ENCODE data around the gene CAVIN1.
"Not testable (repeated sequence)": the region's sequence is repeated elsewhere in the genome, so short reads cannot be mapped to it uniquely, and the experiment has no call there.

The CAVIN1 gene

DNA sequence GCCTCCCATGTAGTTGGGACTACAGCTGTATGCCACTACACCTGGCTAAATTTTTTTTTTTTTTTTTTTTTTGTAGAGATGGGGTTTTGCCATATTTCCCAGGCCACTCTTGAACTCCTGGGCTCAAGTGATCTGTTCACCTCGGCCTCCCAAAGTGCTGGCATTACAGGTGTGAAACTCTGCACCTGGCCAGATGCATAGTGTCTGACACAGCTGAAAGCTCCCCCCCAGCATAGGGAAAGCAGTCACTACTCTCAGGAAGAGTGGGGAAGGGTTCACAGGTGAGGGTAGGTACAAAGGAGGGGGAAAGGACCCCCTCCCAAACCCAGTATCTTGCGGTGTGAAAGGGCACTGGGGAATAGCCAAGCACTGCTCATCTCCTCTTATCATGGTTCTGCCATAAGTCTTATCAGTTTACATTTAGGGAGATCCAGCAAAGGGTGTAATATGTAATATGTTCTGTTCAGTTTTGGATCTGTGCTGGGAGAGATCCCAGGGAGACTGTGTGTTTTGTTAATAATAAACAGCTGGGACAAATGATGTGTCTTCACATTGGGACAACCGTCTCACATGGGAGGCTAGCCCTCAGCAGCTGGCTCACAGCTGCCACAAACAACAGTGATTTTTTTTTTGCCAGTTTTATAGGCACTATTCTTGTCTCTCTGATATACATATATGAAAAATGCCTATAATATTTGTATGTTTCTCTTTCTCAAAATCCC lies 6.8 kb upstream of the CAVIN1 start:
- DNase-seq (ENCODE audit: low spot score) = no peak

DNA sequence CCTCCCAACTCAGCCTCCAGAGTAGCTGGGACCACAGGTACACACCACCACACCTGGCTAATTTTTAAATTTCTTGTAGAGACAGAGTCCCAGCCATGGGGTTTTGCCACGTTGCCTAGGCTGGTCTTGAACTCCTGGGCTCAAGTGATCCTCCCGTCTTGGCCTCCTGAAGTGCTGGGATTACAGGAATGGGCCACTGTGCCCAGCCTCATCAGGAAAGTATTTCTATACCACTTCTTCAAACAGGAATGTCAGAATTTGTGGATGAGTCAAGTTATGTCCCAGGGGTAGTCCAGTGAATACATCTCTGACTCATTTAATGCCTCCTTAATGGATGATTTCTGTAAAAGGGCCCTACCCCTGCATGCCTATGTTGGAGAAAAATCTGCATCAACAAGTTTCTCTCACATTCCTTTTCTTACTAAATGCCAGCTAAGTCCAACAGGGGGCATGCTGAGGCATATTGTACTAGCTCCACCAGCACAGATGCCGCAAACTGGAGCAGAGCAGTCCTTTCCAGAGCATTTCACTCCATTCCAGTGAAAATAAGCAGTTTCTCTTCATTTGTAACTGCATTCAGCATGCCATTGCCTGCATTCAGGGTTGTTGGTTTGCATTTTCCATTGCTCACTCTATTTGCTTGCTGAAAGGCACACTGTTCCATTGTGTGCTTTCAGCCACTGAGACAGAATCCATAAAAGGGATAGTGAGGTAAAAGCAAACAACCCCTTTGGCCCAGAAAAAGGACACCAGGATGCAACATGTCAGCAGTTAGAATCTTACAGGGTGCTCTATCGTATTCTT lies 5.3 kb upstream of the CAVIN1 start:
- DNase-seq (ENCODE audit: low spot score) = peak; percentile 83

DNA sequence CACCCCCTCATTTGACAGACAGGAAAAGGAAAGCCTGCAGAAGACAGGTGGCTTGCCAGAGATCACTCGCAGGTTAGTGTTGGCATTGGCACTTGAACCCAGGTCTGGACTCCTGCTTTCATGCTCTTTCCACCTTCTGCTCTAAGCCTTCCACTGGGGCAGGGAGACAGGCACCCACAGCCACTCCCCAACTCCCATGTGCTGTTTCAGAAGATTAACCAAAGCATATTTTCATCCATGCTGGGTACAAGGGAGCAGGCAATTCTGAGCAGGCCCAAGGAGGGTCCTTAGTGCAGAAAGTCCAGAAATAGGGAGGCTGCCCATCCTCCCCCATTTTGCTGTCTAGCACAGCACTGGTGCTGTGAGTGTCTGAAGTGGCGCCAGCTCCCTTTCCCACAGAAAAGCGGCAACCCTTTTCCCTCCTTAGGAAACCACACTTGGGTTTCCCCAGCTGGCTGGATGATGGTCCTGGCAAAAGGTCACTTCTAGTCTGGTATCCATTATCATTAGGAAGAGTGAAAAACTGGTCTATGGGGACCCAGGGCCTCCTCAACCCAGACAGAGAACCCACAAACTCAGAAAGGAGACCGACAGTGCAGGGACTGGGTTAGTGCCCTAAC lies 2.0 kb upstream of the CAVIN1 start:
- DNase-seq (ENCODE audit: low spot score) = no peak

DNA sequence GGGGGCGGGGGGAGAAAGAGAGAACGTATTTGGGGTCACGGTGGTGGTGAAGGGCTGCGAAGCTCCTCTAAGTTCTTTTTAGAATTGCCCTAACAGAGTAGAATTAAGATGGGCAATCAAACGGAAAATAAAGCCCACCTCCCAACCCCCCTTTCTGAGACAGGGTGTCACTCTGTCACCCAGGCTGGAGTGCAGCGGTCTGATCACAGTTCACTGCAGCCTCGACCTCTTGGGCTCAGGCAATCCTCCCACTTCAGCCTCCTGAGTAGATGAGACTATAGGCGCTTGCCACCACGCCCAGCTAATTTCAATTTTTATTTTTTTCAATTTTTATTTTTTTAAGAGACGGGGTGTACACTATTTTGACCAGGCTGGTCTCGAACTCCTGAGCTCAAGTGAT lies 710 bp upstream of the CAVIN1 start:
- DNase-seq (ENCODE audit: low spot score) = no peak

DNA sequence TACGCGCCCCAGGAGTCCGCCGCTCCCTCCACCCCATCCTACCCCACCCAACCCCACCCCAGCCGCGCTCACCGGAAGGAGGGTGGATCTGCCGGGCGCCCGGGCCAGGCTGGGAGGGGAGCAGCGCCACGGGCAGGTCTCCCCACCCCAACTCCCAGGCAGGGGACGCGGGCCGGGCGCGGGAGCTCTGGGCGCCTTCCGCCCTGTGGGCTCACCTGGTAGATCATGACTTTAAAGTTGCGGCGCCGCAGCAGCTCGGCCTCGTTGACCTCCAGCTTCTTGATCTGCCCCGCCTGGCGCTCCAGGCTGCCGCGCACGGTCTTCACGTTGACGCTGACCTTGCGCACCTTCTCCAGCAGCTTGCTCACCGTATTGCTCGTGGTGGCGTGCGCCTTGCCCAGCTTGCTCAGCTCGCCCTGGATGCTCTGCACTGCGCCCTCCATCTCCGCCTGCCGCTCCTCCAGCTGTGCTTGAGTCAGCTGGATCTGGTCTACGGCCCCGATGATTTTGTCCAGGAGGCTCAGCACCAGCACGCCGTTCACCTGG lies 571 bp downstream of the CAVIN1 start:
- DNase-seq (ENCODE audit: low spot score) = peak; percentile 74

DNA sequence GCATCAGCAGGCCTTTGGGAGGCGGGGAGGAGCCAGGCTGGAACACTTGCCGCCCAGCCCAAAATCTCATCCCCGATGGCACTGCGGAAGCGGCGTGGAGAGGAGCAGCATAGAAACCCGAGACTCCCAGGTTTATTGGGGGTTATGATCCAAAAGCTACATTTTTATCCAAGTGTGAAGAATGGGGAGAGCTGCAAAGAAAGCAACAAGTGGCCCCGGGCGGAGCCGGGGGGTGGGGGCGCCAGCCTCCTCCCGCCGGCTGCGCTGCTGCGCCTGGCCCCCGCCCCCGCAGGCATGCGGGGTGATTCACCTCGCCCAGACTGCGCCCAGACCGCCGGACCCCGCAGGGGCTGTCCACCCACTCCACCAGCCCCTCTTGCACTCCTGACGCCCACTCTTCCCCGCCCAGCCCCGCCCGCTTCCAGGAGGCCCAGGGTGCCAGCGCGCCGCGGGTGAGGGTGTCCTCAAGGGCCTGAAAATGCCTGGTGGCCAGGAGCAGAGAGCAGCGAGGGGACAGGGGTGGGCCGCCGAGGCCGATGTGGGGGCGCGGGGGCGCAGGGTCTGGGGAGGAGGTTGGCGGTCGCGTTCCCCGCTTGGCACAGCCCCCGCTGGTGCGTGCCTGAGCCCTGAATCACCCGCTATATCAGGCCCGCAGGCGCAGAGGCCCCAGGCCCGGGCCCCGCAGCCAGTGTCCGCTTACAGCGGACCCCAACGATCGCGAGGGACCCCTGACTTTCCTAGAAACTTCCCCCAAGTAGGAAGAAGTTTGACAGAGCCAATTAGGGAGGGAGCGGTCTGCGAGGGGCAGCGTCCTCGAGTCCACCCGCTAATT lies 1.3 kb downstream of the CAVIN1 start:
- DNase-seq (ENCODE audit: low spot score) = peak; percentile 55

DNA sequence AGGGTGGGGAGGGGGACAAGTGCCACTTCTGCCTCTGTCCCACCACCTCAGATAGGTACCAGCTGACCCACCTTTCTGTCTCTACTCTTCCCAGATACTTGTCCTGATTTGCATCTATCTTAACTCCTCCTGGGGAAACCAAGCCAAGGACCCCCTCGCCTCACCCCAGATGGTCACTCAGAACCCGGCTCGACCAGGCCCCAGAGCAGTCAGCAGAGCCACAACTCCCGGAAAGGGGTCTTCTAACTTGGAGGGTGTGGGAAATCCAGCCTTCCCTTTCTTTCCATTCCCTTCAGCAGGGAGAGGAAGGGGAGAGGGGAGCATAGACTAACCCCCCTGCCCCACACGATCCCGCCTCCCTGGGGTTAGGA lies 1.9 kb downstream of the CAVIN1 start:
- no peak for DNase-seq (ENCODE audit: low spot score)

DNA sequence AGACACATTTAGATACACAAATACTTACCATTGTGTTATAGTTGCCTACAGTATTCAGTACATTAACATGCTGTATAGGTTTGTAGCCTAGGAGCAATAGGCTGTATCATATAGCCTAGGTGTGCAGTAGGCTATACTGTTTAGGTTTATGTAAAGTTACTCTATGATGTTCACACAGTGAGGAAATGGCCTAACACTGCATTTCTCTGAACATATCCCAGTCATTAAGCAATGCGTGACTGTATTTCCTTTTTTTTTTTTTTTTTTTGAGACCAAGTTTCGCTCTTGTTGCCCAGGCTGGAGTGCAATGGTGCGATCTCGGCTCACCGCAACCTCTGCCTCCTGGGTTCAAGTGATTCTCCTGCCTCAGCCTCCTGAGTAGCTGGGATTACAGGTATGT lies 5.1 kb downstream of the CAVIN1 start:
- not testable (repeated sequence) for DNase-seq (ENCODE audit: low spot score)

DNA sequence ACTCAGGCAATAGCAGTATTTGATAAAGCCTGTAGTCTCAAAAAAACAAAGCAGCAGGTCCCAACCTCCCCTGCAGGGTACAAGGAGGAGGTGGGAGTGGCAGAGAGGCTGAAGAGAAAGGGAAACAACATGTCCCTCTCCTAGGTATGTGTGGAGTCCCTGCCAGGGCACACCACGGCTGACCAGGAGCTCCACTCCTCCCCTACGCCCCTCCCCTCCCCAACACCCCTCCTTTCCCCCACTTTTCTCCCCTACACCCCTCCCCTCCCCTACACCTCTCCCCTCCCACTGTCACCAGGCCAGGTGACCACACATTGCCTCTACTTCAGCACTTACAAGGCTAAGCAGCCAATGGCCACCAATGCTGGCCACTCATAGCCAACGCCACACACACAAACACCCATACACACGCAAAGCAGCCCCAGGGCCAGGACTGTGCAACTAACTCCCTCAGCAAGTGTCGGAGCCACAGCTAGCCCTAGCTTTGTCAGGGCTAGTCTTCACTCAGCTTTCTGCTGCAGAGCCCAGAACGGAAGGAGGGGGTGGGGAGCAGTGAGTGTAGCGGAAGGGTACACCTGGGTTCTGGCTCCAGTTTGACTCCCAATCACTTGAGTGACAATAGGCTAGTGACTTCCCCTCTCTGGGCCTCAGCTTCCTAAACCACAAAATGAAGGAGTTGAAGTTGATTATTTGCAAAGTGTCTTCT lies 8.2 kb downstream of the CAVIN1 start:
- DNase-seq (ENCODE audit: low spot score) = no peak

DNA sequence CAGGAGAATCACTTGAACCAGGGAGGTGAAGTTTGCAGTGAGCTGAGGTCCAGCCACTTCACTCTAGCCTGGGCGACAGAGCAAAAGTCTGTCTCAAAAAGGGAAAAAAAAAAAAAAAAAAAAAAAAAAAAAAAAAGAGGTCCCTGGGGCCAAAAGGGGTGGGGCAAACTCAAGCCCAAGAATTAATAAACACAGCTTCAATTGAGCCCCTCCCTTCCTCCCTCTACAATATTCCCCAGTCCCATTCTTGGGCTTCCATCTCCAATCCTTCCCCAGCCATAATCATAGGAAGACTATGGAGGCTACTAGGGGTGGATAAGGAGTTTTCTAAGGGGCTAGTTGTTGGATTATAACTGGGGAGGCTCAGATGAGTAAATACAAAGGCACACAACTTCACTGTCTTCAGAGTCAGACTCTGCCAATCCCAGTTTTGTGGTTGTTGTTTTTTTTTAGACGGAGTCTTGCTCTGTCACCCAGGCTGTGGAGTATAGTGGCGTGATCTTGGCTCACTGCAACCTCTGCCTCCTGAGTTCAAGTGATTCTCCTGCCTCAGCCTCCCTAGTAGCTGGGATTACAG lies 9.5 kb downstream of the CAVIN1 start:
- no peak for DNase-seq (ENCODE audit: low spot score)

DNA sequence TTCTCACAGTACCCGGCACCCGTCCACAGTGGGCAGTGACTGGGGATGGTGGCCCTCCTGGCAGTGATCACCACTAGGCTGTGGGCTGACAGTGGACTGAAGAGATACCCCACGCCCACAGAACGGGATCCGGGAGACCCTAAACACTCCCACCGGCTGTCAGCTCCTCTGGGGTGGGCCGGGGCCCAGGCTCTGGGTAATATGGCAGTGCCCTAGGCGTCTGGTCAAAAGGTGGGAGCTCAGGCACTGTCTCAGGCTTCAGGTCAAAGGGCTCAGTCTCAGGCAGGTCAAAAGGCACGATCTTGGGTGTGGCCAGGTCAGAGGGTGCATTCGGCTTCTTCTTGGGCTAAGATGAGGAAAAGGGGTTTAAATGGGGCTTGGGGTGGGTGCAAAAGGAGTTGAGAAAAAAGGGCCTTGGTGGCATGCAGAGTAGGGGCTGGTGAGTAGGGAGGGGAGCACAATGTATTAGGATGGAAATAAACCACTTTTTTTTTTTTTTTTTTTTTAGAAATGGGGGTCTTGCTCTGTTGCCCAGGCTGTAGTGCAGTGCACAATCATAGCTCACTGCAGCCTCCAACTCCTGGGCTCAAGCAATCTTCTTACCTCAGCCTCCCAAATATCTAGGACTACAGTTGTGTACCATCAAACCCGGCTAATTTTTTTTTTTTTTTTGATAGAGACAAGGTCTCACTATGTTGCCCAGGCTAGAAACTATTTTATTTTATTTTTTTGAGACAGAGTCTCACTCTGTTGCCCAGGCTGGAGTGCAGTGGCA lies 11.0 kb downstream of the CAVIN1 start:
- DNase-seq (ENCODE audit: low spot score) = no peak

DNA sequence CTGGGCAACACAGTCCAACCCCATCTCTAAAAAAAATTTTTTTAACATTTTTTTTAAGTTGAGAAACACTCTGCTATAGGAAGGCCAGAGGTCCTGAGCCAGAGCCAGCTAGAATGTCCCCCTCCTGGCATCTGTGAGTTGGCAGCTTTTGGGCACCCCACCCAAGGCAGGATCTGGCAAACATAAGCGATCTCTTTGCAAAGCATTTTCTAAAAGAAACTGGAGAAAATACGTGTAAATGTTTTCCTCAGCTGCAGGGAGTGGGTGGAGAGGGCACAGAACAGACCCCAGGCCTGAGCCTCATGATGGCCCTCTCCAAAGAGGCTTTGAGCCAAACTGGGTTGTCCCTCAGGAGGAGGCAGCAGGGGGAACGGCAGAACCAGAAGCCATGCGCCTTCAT lies 11.7 kb downstream of the CAVIN1 start:
- no peak for DNase-seq (ENCODE audit: low spot score)

DNA sequence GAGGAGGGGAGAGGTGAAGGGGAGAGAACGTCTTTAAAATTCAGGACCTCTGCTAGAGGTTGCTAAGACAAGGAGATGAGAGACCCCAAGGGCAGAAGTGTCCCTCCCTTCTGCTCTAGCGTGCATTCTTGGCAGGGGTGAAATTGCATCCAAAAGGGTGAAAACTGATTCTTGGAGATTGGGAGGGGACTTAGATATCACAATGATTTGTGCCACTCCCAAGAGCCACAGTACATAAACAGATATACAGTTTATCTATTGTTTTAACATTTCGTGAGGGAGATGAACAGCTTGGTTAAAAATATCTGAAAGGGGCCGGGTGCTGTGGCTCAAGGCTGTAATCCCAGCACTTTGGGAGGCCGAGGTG lies 12.8 kb downstream of the CAVIN1 start:
- no peak for DNase-seq (ENCODE audit: low spot score)

DNA sequence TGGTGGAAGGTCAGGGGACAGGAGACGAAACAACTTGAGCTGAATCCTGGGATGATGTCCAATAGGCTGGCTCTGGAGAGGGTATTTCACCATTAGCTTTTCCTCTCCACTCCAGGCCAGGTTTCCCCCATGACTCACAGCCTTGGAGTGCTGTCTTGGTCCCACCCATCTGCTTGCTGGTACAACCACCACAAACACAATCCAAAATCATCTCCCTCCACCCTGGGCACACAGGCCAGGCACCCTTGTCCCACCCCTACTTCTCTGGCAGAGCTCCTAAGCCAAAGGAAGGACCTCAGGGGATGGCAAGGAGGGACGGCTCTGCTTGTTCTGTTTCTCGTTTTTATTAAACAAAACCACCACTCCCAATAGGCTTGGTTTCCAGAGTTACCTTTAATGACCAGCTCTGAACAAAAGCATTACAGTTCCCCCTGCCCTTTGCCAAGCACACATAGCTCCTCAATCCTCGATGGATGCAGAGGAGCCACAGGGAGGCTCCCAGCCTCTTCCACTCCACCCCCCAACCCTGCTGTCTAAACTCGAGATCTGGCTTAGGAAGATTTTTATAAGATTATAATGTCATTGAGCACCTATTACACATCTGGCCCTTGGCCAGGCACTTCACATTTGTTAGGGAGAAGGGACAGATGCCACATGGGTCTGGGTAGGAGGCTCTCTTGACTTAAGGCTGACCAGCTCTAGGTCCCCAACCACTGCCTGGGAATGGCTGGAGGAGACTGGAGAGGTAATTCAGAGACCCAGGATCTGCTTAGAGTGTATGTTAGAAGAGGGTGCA lies 13.3 kb downstream of the CAVIN1 start:
- no peak for DNase-seq (ENCODE audit: low spot score)

DNA sequence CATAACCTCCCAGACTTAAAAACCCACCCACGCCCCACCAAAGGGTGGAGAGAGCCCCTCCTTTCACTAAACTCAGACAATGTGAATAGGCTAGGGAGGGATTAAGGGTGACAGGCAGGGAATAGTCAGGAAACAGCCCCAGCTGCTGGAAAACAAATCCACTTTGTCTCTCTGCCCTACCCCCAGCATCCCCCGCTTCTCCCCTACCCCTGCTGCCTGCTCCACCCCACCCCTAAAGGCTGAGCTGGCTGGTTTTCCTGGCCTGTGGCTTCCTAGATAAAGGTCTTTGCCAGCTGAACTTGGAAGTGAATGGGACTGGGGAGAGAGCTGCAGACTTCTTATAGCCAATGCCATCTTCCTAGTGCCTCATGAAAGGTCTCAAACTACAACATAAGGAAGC lies 15.0 kb downstream of the CAVIN1 start:
- no peak for DNase-seq (ENCODE audit: low spot score)

DNA sequence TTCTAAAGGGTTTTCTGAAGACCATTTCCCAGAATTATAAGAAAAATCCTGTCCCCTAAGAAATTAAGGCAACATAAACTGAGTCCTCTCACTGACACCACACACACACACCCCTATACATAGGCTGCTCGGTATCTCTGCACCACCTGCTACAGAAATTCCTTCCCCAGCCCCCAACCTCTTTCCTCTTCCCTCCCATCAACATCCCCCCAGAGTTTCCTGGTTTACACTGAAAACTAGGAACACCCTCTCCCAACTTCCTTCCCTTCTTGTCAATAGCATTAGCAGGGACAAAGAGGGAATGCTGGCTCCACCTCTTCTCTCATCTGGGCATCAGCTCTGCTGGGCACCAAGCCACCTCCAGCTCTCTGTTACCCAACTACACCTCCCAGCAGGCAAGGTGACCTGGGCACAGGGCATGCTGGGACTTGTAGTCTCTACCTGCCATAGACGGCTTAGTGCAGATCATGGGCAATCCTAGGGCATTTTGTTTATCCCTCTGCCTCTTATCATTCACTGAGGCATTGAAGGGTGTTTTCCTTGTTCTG lies 15.7 kb downstream of the CAVIN1 start:
- DNase-seq (ENCODE audit: low spot score) = peak; percentile 93

DNA sequence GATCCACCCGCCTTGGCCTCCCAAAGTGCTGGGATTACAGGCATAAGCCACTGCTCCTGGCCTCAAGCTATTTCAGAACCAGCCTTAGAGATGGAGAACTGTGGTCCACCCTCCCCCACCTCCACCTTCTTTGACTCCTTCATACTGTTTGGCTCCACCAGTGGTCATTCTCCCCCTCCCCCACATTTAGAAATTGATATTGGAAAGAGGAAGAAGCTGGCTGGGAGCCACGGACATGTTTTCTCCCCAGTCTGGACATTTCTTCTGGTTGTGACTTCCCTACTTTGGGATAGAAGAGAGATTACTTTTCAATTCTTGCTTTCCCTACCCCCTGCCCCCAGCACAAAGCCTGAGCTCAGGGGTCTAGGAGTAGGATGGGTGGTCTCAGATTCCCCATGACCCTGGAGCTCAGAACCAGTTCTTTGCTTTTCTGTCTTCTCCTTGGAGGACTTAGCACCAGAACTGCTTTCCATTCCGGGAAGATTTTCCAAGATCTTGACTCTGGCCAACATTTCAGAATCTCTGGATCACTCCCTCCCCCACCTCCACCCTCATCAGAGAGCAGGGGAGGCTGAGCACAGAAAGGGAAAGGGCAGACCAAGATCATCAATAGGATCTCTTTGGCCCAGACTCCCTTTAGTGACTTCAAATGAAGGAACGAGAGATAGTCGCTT lies 16.3 kb downstream of the CAVIN1 start:
- DNase-seq (ENCODE audit: low spot score) = no peak

DNA sequence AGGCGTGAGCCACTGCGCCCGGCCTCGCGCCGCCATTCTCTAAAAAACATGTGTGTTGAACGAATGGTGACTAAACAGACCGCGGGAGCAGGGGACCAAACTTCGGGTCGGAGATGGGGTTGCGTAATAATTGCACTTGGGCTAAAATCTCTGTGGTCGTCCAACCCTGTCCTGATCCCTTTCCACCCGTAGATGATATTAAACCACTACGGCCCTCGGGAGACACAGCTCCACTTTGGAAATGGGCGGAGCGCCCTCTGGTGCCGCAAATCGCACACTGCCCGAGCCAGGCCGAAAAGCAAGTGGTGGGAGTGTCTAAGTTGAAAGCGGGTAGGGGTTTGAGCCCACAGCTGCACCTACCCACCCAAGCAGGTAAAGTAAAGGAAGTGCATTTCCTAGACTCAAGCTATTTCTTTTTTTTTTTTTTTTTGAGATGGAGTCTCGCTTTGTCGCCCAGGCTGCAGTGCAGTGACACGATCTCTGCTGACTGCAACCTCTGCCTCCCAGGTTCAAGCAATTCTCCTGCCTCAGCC lies 17.0 kb downstream of the CAVIN1 start:
- DNase-seq (ENCODE audit: low spot score) = peak; percentile 88

Measured in D341Med (cell line).